Karpas-422 (cell line): Measurements from ENCODE around the gene ATOH8. TPM values are rescaled to one million over a fixed set of nuclear protein-coding genes. Genes with fewer than 3 reads are reported as not detected.
"Not testable (repeated sequence)": the region's sequence is repeated elsewhere in the genome, so short reads cannot be mapped to it uniquely, and the experiment has no call there.

Experiments
- DNase-seq: peaks from one replicate; pipeline ENCODE4 v3.0.0-alpha.2; 2015
- H2AFZ ChIP-seq: fragments of 200-600 bp; sonication (generic); 2 replicates; pipeline ENCODE4 v1.6.1; 2014; ENCODE audit warnings: antibody characterized with exemption, low read length, mixed read lengths
- H3K27ac ChIP-seq: fragments of 200-600 bp; sonication (generic); 2 replicates; pipeline ENCODE4 v1.5.1; 2014; ENCODE audit warnings: mild to moderate bottlenecking, low read length, moderate library complexity
- H3K27me3 ChIP-seq: fragments of 200-600 bp; sonication (generic); 2 replicates; pipeline ENCODE4 v1.6.1; 2014; ENCODE audit warnings: low read length, mixed read lengths
- H3K36me3 ChIP-seq: fragments of 200-600 bp; sonication (generic); 2 replicates; pipeline ENCODE4 v1.6.1; 2014; ENCODE audit warnings: low read length, mixed read lengths; ENCODE audit not compliant: insufficient read depth
- H3K4me1 ChIP-seq: fragments of 200-600 bp; sonication (generic); 2 replicates; pipeline ENCODE4 v1.6.1; 2014; ENCODE audit warnings: mild to moderate bottlenecking, low read length, mixed read lengths
- H3K4me2 ChIP-seq: fragments of 200-600 bp; sonication (generic); 2 replicates; pipeline ENCODE4 v1.6.1; 2014; ENCODE audit warnings: low read length, low read depth, mild to moderate bottlenecking; ENCODE audit not compliant: poor library complexity, severe bottlenecking
- H3K4me3 ChIP-seq: fragments of 200-600 bp; sonication (generic); 2 replicates; pipeline ENCODE4 v1.5.1; 2014; ENCODE audit warnings: mild to moderate bottlenecking, antibody characterized with exemption, low read length, mixed read lengths
- H3K79me2 ChIP-seq: fragments of 200-600 bp; sonication (generic); 2 replicates; pipeline ENCODE4 v1.6.1; 2014; ENCODE audit warnings: mild to moderate bottlenecking, low read length, mixed read lengths
- H3K9ac ChIP-seq: fragments of 200-600 bp; sonication (generic); 2 replicates; pipeline ENCODE4 v1.6.0; 2014; ENCODE audit warnings: low read length
- H3K9me2 ChIP-seq: fragments of 200-600 bp; sonication (generic), shearing (Covaris generic); replicated peaks from 2 replicates; pipeline ENCODE4 v1.6.0; 2014; ENCODE audit warnings: mild to moderate bottlenecking, low read length, moderate library complexity; ENCODE audit not compliant: insufficient read depth
- H3K9me3 ChIP-seq: fragments of 300-700, 200-600 bp; sonication (generic); 2 replicates; pipeline ENCODE4 v1.6.1; 2014; ENCODE audit warnings: low read length, mixed read lengths
- H4K20me1 ChIP-seq: fragments of 200-600 bp; sonication (generic); 2 replicates; pipeline ENCODE4 v1.6.1; 2014; ENCODE audit warnings: mild to moderate bottlenecking, antibody characterized with exemption, low read length, low read depth; ENCODE audit not compliant: insufficient read depth
- total RNA-seq: library from RNA; depleted of rRNA; stranded (reverse); fragments of >200 nt; shearing (Covaris generic); gene quantifications from 2 replicates; pipeline ENCODE4 v1.2.3, GENCODE V29; 2014; ENCODE audit warnings: low replicate concordance

The ATOH8 gene
- total RNA-seq, 1 experiment from 2014 or later = not detected

DNA sequence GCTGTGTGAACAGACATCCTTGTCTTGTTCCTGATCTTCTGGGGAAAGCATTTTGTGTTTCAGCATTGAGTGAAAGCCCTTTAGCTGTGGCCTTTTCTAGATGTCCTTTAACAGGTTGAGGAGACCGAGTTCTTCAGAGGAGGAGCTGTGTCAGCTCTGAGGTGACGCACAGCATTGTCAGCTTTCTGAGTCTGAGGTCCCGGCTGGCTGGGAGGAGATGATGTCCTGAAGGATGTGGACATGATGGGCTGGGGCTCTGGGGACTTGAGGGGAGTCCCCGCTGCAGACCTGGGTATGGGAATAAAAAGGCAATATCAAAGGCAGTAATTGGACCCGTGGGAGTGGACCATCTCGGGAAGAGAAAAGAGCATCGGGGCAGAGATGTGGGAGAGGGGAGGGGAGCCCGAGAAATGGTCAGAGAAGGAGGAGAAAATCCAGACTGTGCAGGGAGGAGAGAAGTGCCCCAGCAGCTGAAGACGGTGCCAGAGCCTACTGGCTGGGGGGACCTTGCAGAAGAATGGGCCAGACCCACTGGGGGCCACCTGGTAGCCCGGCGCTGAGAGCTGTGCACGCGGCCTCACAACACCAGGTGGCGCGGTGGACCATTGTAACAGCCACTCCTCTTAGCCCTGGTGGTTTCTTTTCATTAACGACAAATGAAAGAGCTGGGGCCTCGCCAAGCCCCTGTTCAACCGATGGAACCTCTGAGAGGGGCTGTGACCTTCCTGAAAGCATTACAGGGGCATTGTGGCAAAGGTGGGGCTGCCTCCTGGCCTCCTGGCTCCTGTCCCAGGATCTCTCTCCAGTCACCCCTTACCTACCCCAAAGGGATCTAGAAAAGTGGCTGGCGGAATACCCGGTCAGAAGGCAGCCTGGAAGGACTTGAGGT is 73.4 kb downstream of the ATOH8 start:
- Histone ChIP-seq H3K9me2 (no peaks in the 10 kb centered on the region), H3K9ac (peak overlapping the region; percentile 38; the same call in 1 of the 2 replicates), H3K36me3 (no peaks in the 10 kb centered on the region), H3K9me3 (no peaks in the 10 kb centered on the region), H3K4me3 (no peak overlapping the region; the same call in 1 of the 2 replicates), H3K27me3 (no peaks in the 10 kb centered on the region), H3K27ac (no peak overlapping the region), H3K79me2 (no peaks in the 10 kb centered on the region), H4K20me1 (no peaks in the 10 kb centered on the region), H3K4me2 (peak overlapping the region; percentile 51), H3K4me1 (peaks cover 7% of the 10 kb centered on the region), H2AFZ (no peak overlapping the region)
- DNase-seq = peak; percentile 89

DNA sequence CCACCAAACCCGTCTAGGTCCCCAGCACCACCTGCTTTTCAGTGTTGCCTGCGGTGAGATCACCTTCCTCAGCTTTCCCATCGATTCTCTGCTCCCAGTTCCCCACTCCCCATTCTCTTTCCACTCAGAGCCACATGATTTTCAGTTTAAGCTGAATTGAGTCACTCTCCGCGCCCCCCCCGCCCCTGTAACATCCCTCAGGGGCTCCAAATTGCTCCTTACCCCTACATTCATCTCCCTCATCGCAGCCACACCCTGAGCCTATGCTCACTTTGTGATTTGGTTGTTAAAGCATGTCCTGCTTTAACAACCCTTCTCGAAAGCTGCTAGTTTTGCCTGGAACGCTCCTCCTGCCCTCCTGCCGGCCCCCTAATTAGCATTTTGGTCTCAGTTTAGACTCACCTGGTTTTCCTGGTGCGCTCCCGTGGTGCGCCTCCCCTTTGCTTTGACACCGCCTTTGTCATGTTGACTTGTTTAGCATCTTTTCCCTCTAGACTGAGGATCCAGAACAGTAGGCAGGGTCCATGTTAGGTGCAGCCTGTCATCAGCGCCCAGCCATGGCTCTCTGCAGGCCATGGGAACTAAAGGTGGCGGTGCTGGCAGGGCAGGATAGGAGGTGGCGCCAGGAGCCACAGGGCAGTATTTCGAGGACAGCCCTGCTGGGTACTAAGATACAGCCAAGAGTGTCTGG is 74.2 kb downstream of the ATOH8 start:
- H3K4me3 ChIP-seq = no peak overlapping the region; the same call in 1 of the 2 replicates
- no peaks in the 10 kb centered on the region; the same call in 1 of the 2 replicates for H3K4me1 ChIP-seq
- H3K9ac ChIP-seq = peak overlapping the region; percentile 38; the same call in 1 of the 2 replicates
- H3K27ac ChIP-seq = no peak overlapping the region
- H3K9me3 ChIP-seq = no peaks in the 10 kb centered on the region
- H3K79me2 ChIP-seq = no peaks in the 10 kb centered on the region
- no peak overlapping the region for H2AFZ ChIP-seq
- H3K36me3 ChIP-seq = no peaks in the 10 kb centered on the region
- peak overlapping the region; percentile 51 for H3K4me2 ChIP-seq
- H3K9me2 ChIP-seq = no peaks in the 10 kb centered on the region
- no peaks in the 10 kb centered on the region for H3K27me3 ChIP-seq
- no peak for DNase-seq
- H4K20me1 ChIP-seq = no peaks in the 10 kb centered on the region

DNA sequence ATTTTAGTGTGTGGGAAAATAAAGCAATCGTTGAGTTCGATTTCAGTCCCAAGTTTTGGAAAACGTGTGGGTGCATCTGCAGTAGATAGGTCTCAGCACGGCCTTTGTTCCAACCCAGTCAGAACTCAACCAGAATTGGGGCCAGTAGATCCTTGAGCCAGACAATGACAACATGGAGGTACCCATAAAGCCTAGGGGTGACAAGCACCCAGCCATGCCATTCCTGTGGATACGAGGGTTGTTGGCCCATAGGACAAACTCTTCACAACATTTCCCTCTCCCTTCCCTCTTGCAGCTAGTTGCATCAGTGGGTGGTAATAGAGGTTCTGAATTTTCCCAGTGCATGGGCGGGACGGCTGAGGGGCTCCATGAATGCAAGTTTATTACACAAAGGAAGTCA is 74.9 kb downstream of the ATOH8 start:
- no peak for DNase-seq
- Histone ChIP-seq H3K9me3 (no peaks in the 10 kb centered on the region), H4K20me1 (no peaks in the 10 kb centered on the region), H3K9ac (no peak overlapping the region), H3K27ac (no peak overlapping the region), H2AFZ (no peak overlapping the region), H3K79me2 (no peaks in the 10 kb centered on the region), H3K4me3 (no peak overlapping the region), H3K36me3 (no peaks in the 10 kb centered on the region), H3K4me1 (no peaks in the 10 kb centered on the region; the same call in 1 of the 2 replicates), H3K27me3 (no peaks in the 10 kb centered on the region), H3K4me2 (no peak overlapping the region), H3K9me2 (no peaks in the 10 kb centered on the region)

DNA sequence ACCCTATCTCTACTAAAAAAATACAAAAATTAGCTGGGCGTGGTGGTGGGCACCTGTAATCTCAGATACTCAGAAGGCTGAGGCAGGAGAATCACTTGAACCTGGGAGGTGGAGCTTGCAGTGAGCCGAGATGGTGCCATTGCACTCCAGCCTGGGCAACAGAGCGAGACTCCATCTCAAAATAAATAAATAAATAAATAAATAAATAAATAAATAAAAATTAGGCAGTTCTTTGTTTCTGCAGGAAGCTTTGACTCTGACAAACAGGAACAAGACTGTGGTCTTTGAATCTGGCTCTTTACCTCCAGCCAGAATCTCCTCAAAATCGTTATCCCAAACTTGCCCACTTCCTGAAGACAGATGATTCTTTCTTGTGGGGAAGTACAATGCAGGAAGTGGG is 75.6 kb downstream of the ATOH8 start:
- H3K36me3 ChIP-seq, H3K9me3 ChIP-seq, H3K4me3 ChIP-seq, DNase-seq, H3K9me2 ChIP-seq, H3K9ac ChIP-seq, H3K27me3 ChIP-seq, H3K4me2 ChIP-seq, H4K20me1 ChIP-seq, H3K27ac ChIP-seq, H2AFZ ChIP-seq, H3K4me1 ChIP-seq, H3K79me2 ChIP-seq: not testable (repeated sequence)

DNA sequence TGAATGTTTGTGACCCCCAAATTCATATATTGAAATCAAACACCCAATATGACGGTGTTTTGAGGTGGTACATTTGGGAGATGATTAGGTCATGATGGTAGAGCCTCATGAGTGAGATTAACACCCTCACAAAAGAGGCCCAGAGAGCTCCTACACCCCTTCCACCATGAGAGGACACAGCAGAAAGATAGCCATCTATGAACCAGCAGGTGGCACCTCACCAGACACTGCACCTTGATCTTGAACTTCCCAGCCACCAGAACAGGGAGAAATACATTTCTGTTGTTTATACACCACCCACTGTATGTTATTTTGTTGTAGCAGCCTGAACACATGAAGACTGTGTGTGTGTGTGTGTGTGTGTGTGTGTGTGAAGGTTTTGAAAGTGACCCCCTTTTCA is 76.9 kb downstream of the ATOH8 start:
- peak; percentile 61 for DNase-seq
- Histone ChIP-seq H3K27ac (no peak overlapping the region), H3K4me1 (no peaks in the 10 kb centered on the region; the same call in 1 of the 2 replicates), H4K20me1 (no peaks in the 10 kb centered on the region), H3K27me3 (no peaks in the 10 kb centered on the region), H3K36me3 (no peaks in the 10 kb centered on the region), H3K4me2 (no peak overlapping the region), H2AFZ (no peak overlapping the region), H3K79me2 (no peaks in the 10 kb centered on the region), H3K9ac (no peak overlapping the region), H3K9me3 (no peaks in the 10 kb centered on the region), H3K4me3 (no peak overlapping the region), H3K9me2 (no peaks in the 10 kb centered on the region)

DNA sequence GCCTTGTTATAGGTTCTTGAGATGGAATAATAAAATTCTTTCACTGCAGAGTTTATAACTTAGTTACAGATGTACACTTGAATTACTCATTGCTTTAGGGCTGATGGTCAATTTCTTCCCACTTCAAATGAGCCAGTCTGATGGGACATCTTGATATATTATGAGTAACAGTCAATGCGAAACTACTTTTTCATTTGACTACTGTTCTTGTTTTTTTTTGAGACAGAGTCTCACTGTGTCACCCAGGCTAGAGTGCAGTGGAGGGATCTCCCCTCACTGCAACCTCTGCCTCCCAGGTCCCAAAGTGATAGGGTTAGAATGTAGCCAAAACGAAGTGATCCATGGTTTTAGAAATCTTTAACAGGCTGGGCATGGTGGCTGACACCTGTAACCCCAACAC is 77.9 kb downstream of the ATOH8 start:
- H3K4me3 ChIP-seq = no peak overlapping the region
- H3K27ac ChIP-seq = no peak overlapping the region

DNA sequence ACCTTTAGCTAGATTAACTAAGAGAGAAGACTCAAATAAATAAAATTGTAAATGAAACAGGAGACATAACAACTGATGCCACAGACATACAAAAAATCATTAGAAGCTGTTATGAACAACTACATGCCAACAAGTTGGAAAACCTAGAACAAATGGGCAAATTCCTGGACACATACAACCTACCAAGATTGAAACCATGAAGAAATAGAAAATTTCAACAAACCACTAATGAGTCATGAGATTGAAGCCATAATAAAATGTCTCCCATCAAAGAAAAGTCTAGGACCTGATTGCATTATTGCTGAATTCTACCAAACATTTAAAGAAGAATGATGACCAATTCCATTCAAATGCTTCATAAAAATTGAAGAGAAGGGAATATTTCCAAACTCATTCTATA is 80.7 kb downstream of the ATOH8 start:
- no peak overlapping the region for H3K4me2 ChIP-seq
- no peaks in the 10 kb centered on the region for H4K20me1 ChIP-seq
- no peaks in the 10 kb centered on the region for H3K36me3 ChIP-seq
- DNase-seq = no peak
- no peak overlapping the region for H3K4me3 ChIP-seq
- no peaks in the 10 kb centered on the region for H3K4me1 ChIP-seq
- no peak overlapping the region for H3K27ac ChIP-seq
- no peaks in the 10 kb centered on the region for H3K79me2 ChIP-seq
- no peaks in the 10 kb centered on the region for H3K27me3 ChIP-seq
- H3K9me3 ChIP-seq = no peaks in the 10 kb centered on the region
- no peaks in the 10 kb centered on the region for H3K9me2 ChIP-seq
- no peak overlapping the region for H2AFZ ChIP-seq
- H3K9ac ChIP-seq = no peak overlapping the region

More for the DNA sequence above, 77.9 kb downstream of the ATOH8 start:
- Histone ChIP-seq H3K4me2 (no peak overlapping the region), H3K9me3 (no peaks in the 10 kb centered on the region), H3K9ac (no peak overlapping the region), H3K36me3 (no peaks in the 10 kb centered on the region), H3K9me2 (no peaks in the 10 kb centered on the region), H3K79me2 (no peaks in the 10 kb centered on the region), H4K20me1 (no peaks in the 10 kb centered on the region), H3K4me1 (no peaks in the 10 kb centered on the region; the same call in 1 of the 2 replicates), H3K27me3 (no peaks in the 10 kb centered on the region), H2AFZ (no peak overlapping the region)
- no peak for DNase-seq
